ENCODE results near the gene FAM227A. TPM values are rescaled to one million over a fixed set of nuclear protein-coding genes. Genes with fewer than 3 reads are reported as not detected.

Gene FAM227A
- total and polyA plus RNA-seq, 2 of the 13 experiments (the other 11 are each of a cell fraction or from before 2014, with no cell fraction given), result 1.0 to 1.5 TPM

GRCh38 chr22:38618682-38619081 lies 37.5 kb downstream of the FAM227A start:
- Histone ChIP-seq H3K4me3 (replicated peaks in 1 of 3; ENCODE audit: insufficient read depth in 1 of 3, low read depth in 2 of 3, low read length in 3 of 3) (no peak overlapping the region), H3K9ac (ENCODE audit: insufficient read depth, low read depth, low read length) (no peak overlapping the region), H3K4me2 (ENCODE audit: low read depth, low read length) (no peak overlapping the region), H3K4me1 (ENCODE audit: insufficient read depth, low read length) (peaks cover 22% of the 10 kb centered on the region), H3K27me3 (ENCODE audit: control insufficient read depth in 1 of 2, insufficient read depth in 2 of 2, low read length in 2 of 2) (no peaks in the 10 kb centered on the region), H3K9me3 (ENCODE audit: low read length) (no peaks in the 10 kb centered on the region), H3K27ac (ENCODE audit: extremely low read length, insufficient read depth, low read length) (no peak overlapping the region), H3K79me2 (ENCODE audit: insufficient read depth, low read length) (no peaks in the 10 kb centered on the region), H2AFZ (ENCODE audit: low read length) (no peak overlapping the region), H3K36me3 (replicated peaks in 1 of 2; ENCODE audit: control insufficient read depth in 1 of 2, insufficient read depth in 2 of 2, low read length in 2 of 2) (no peaks in the 10 kb centered on the region), H4K20me1 (ENCODE audit: insufficient read depth, low read length) (no peaks in the 10 kb centered on the region)
- POLR2A ChIA-PET, result no interaction called here
- intact Hi-C loops (cut with micrococcal nuclease; ENCODE audit: unreplicated experiment), result no loop called here
- ATAC-seq (no peak), DNase-seq (ENCODE audit: low spot score) (no peak), FAIRE-seq (no peak)
- BruUV-seq (replicated peaks), result no TSS peak
- in situ Hi-C loops (cut with HindIII; ENCODE audit: extremely low pct_ligation_motif_present, low pct_unique_long_range_greater_than_20kb), result no loop called here
- WGBS (ENCODE audit: low lambda C conversion rate), result 76% methylated on average over 2 of the region's 2 CpGs
- CTCF ChIA-PET (ENCODE audit: low intra/inter-chr PET ratio, low total read pairs), result no interaction called here
- TF ChIP-seq KAT7 (CRISPR knock-in tag; IDR thresholded peaks at IDR 0.05; ENCODE audit: borderline replicate concordance), result no peak
- TF ChIP-seq ZNF235 (CRISPR knock-in tag; IDR thresholded peaks at IDR 0.05; ENCODE audit: borderline replicate concordance), result no peak
- TF ChIP-seq GPN1 (CRISPR knock-in tag; IDR thresholded peaks at IDR 0.05; ENCODE audit: borderline replicate concordance), result no peak
- TF ChIP-seq MAFF (IDR thresholded peaks at IDR 0.05; ENCODE audit: low read depth, low read length), result no peak
- TF ChIP-seq MAZ (IDR thresholded peaks at IDR 0.05; ENCODE audit: borderline replicate concordance, low read depth, low read length), result no peak
- TF ChIP-seq MAZ (CRISPR knock-in tag; IDR thresholded peaks at IDR 0.05; ENCODE audit: low read depth), result no peak
- TF ChIP-seq, protein P1, sequence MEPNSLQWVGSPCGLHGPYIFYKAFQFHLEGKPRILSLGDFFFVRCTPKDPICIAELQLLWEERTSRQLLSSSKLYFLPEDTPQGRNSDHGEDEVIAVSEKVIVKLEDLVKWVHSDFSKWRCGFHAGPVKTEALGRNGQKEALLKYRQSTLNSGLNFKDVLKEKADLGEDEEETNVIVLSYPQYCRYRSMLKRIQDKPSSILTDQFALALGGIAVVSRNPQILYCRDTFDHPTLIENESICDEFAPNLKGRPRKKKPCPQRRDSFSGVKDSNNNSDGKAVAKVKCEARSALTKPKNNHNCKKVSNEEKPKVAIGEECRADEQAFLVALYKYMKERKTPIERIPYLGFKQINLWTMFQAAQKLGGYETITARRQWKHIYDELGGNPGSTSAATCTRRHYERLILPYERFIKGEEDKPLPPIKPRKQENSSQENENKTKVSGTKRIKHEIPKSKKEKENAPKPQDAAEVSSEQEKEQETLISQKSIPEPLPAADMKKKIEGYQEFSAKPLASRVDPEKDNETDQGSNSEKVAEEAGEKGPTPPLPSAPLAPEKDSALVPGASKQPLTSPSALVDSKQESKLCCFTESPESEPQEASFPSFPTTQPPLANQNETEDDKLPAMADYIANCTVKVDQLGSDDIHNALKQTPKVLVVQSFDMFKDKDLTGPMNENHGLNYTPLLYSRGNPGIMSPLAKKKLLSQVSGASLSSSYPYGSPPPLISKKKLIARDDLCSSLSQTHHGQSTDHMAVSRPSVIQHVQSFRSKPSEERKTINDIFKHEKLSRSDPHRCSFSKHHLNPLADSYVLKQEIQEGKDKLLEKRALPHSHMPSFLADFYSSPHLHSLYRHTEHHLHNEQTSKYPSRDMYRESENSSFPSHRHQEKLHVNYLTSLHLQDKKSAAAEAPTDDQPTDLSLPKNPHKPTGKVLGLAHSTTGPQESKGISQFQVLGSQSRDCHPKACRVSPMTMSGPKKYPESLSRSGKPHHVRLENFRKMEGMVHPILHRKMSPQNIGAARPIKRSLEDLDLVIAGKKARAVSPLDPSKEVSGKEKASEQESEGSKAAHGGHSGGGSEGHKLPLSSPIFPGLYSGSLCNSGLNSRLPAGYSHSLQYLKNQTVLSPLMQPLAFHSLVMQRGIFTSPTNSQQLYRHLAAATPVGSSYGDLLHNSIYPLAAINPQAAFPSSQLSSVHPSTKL (CRISPR knock-in tag; IDR thresholded peaks at IDR 0.05), result no peak
- no peak for TF ChIP-seq FOXM1 (CRISPR knock-in tag; IDR thresholded peaks at IDR 0.05)
- TF ChIP-seq GABPB1 (CRISPR knock-in tag; IDR thresholded peaks at IDR 0.05), result no peak
- no peak for TF ChIP-seq KAT8 (CRISPR knock-in tag; IDR thresholded peaks at IDR 0.05)
- no peak for TF ChIP-seq ZNF512B (CRISPR knock-in tag; IDR thresholded peaks at IDR 0.05; ENCODE audit: borderline replicate concordance)
- no peak for TF ChIP-seq SP5 (CRISPR knock-in tag; IDR thresholded peaks at IDR 0.05; ENCODE audit: borderline replicate concordance, low read depth)
- no peak for TF ChIP-seq ZNF30 (CRISPR knock-in tag; IDR thresholded peaks at IDR 0.05)
- no peak for TF ChIP-seq TBP (CRISPR knock-in tag; IDR thresholded peaks at IDR 0.05)
- no peak for TF ChIP-seq PAXIP1 (CRISPR knock-in tag; conservative IDR thresholded peaks at IDR 0.05)
- no peak for TF ChIP-seq GZF1 (CRISPR knock-in tag; IDR thresholded peaks at IDR 0.05)
- TF ChIP-seq ZZZ3 (CRISPR knock-in tag; IDR thresholded peaks at IDR 0.05; ENCODE audit: borderline replicate concordance), result no peak

All from HepG2 (cell line).